22Rv1 (cell line): ENCODE results near the gene CMTM8.

Source experiments
- ZFX ChIP-seq: fragments of 450-650 bp; IDR thresholded peaks from 2 replicates; pipeline ENCODE4 v1.6.1; 2017; ENCODE audit warnings: antibody characterized with exemption, borderline replicate concordance
- TF ChIP-seq, protein P1 (sequence below): fragments of 450-650 bp; IDR thresholded peaks from 2 replicates; pipeline ENCODE4 v1.5.1; 2017; ENCODE audit warnings: mild to moderate bottlenecking

DNA sequence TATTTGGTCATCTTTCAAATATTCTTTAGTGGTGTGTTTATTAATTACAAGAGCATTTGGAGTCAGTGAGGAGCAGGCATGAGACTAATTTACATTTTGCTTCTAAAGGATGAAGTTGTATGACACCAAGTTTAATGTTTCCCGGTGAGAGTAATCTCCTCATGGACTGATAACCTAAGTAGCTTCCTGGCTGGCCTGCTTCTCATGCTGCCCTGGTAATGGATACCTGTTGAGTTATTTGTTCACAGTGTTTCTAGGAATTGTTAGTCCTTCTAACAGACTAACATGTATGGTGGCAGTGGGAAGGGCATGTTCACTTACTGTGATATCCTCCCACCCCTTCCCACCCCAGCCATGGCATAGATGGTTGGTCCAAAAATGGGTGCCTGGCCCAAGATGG is 83.8 kb downstream of the CMTM8 start:
- TF ChIP-seq, protein P1, sequence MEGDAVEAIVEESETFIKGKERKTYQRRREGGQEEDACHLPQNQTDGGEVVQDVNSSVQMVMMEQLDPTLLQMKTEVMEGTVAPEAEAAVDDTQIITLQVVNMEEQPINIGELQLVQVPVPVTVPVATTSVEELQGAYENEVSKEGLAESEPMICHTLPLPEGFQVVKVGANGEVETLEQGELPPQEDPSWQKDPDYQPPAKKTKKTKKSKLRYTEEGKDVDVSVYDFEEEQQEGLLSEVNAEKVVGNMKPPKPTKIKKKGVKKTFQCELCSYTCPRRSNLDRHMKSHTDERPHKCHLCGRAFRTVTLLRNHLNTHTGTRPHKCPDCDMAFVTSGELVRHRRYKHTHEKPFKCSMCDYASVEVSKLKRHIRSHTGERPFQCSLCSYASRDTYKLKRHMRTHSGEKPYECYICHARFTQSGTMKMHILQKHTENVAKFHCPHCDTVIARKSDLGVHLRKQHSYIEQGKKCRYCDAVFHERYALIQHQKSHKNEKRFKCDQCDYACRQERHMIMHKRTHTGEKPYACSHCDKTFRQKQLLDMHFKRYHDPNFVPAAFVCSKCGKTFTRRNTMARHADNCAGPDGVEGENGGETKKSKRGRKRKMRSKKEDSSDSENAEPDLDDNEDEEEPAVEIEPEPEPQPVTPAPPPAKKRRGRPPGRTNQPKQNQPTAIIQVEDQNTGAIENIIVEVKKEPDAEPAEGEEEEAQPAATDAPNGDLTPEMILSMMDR = no peak
- TF ChIP-seq ZFX = no peak
